ENCODE data around the gene CREBBP. TPM values are rescaled to one million over a fixed set of nuclear protein-coding genes. Genes with fewer than 3 reads are reported as not detected.

CREBBP gene
- total RNA-seq, 1 experiment from 2014 or later: 79.6 TPM

- no peaks in the 10 kb centered on the region for H3K4me1 ChIP-seq (ENCODE audit: insufficient read depth, low read length, poor library complexity, severe bottlenecking)
- H3K9me3 ChIP-seq (ENCODE audit: low read depth, low read length, poor library complexity, severe bottlenecking): no peaks in the 10 kb centered on the region
- intact Hi-C loops (cut with micrococcal nuclease; ENCODE audit: unreplicated experiment): no loop called here
- H3K4me3 ChIP-seq (ENCODE audit: low read depth, low read length, poor library complexity, severe bottlenecking): no peak overlapping the region
- TF ChIP-seq EZH2 (IDR thresholded peaks at IDR 0.05; ENCODE audit: borderline replicate concordance, low read depth, low read length, poor library complexity, severe bottlenecking) (no peak), CTCF (conservative IDR thresholded peaks at IDR 0.05; ENCODE audit: low read depth, low read length) (no peak)
- ChIA-PET POLR2A (ENCODE audit: low non-redundant PET) (no interaction called here), CTCF (no interaction called here)
- H3K27me3 ChIP-seq (replicated peaks; ENCODE audit: insufficient read depth, low read depth, low read length, poor library complexity): no peaks in the 10 kb centered on the region
- DNase-seq (ENCODE audit: low spot score): no peak
- H3K27ac ChIP-seq (ENCODE audit: low read depth, low read length, poor library complexity, severe bottlenecking): no peak overlapping the region
- no TSS peak for BruUV-seq (replicated peaks)
- peaks cover 1% of the 10 kb centered on the region for H3K36me3 ChIP-seq (ENCODE audit: insufficient read depth, low read length, poor library complexity, severe bottlenecking)
Measured at GRCh38 chr16:3797904-3798811, 82.4 kb downstream of the CREBBP start.

GRCh38 chr16:3797473-3797872, 83.0 kb downstream of the CREBBP start:
- Histone ChIP-seq H3K9me3 (ENCODE audit: low read depth, low read length, poor library complexity, severe bottlenecking) (no peaks in the 10 kb centered on the region), H3K36me3 (ENCODE audit: insufficient read depth, low read length, poor library complexity, severe bottlenecking) (peaks cover 8% of the 10 kb centered on the region), H3K27me3 (replicated peaks; ENCODE audit: insufficient read depth, low read depth, low read length, poor library complexity) (no peaks in the 10 kb centered on the region), H3K4me3 (ENCODE audit: low read depth, low read length, poor library complexity, severe bottlenecking) (no peak overlapping the region), H3K4me1 (ENCODE audit: insufficient read depth, low read length, poor library complexity, severe bottlenecking) (no peaks in the 10 kb centered on the region), H3K27ac (ENCODE audit: low read depth, low read length, poor library complexity, severe bottlenecking) (no peak overlapping the region)
- DNase-seq (ENCODE audit: low spot score): no peak
- intact Hi-C loops (cut with micrococcal nuclease; ENCODE audit: unreplicated experiment): no loop called here
- ChIA-PET POLR2A (ENCODE audit: low non-redundant PET) (no interaction called here), CTCF (no interaction called here)
- no peak for TF ChIP-seq CTCF (conservative IDR thresholded peaks at IDR 0.05; ENCODE audit: low read depth, low read length)
- no peak for TF ChIP-seq EZH2 (IDR thresholded peaks at IDR 0.05; ENCODE audit: borderline replicate concordance, low read depth, low read length, poor library complexity, severe bottlenecking)
- no TSS peak for BruUV-seq (replicated peaks)

GRCh38 chr16:3793161-3793576, 87.3 kb downstream of the CREBBP start:
- intact Hi-C loops (cut with micrococcal nuclease; ENCODE audit: unreplicated experiment): no loop called here
- no TSS peak for BruUV-seq (replicated peaks)
- no peak for DNase-seq (ENCODE audit: low spot score)
- H3K4me1 ChIP-seq (ENCODE audit: insufficient read depth, low read length, poor library complexity, severe bottlenecking): no peaks in the 10 kb centered on the region
- H3K27ac ChIP-seq (ENCODE audit: low read depth, low read length, poor library complexity, severe bottlenecking): no peak overlapping the region
- peaks cover 30% of the 10 kb centered on the region for H3K36me3 ChIP-seq (ENCODE audit: insufficient read depth, low read length, poor library complexity, severe bottlenecking)
- CTCF ChIA-PET: no interaction called here
- no peaks in the 10 kb centered on the region for H3K27me3 ChIP-seq (replicated peaks; ENCODE audit: insufficient read depth, low read depth, low read length, poor library complexity)
- TF ChIP-seq CTCF (conservative IDR thresholded peaks at IDR 0.05; ENCODE audit: low read depth, low read length): no peak
- TF ChIP-seq EZH2 (IDR thresholded peaks at IDR 0.05; ENCODE audit: borderline replicate concordance, low read depth, low read length, poor library complexity, severe bottlenecking): no peak
- POLR2A ChIA-PET (ENCODE audit: low non-redundant PET): no interaction called here
- no peak overlapping the region for H3K4me3 ChIP-seq (ENCODE audit: low read depth, low read length, poor library complexity, severe bottlenecking)
- H3K9me3 ChIP-seq (ENCODE audit: low read depth, low read length, poor library complexity, severe bottlenecking): no peaks in the 10 kb centered on the region

All from A673 (cell line).